Prostate gland (tissue), 2 donors: ENCODE data around the gene ERCC1.

Experiments used
- CTCF ChIP-seq, 4 experiments: fragments of 200-600 bp in 2 of 4; fragments of 450-650 bp in 2 of 4; sonication (generic) in 2 of 4; IDR thresholded peaks; 1 replicate in 3 of 4; 2 replicates in 1 of 4; pipeline ENCODE4 v1.5.1; 2016 to 2019; ENCODE audit warnings: antibody characterized with exemption in 4 of 4, mild to moderate bottlenecking in 2 of 4, moderate library complexity in 2 of 4
- POLR2A ChIP-seq: fragments of 450-650 bp; IDR thresholded peaks from one replicate; pipeline ENCODE4 v1.6.1; 2016; ENCODE audit warnings: antibody characterized with exemption, mild to moderate bottlenecking
- POLR2AphosphoS5 ChIP-seq: sonication (generic); formaldehyde crosslinking; IDR thresholded peaks from one replicate; pipeline ENCODE4 v1.6.1; 2017; ENCODE audit warnings: antibody characterized with exemption

GRCh38 chr19:45467456-45468158, 43.9 kb upstream of the ERCC1 start, which contains the start of gene FOSB:
- TF ChIP-seq CTCF (IDR thresholded peaks at IDR 0.05): peak in 1 of 4 experiments; percentile 20
- TF ChIP-seq POLR2A: peak; percentile 90
- TF ChIP-seq POLR2AphosphoS5: peak; percentile 96
